GM21786 (cell line): ENCODE data around the gene XKR3.
"Not testable (repeated sequence)": the region's sequence is repeated elsewhere in the genome, so short reads cannot be mapped to it uniquely, and the experiment has no call there.

ENCODE experiments used
- ATAC-seq: cut with Tn5 transposase; IDR thresholded peaks from one replicate; pipeline ENCODE4 v1.9.1; 2021; ENCODE audit not compliant: unreplicated experiment

XKR3 gene

GRCh38 chr22:16807109-16807508, 18.1 kb downstream of the XKR3 start:
- ATAC-seq: no peak

- ATAC-seq: no peak
These were observed 18.8 kb downstream of the XKR3 start for GRCh38 chr22:16806401-16806800.

- no peak for ATAC-seq
These were observed 20.3 kb downstream of the XKR3 start for GRCh38 chr22:16804882-16805281.

GRCh38 chr22:16803255-16803917, 21.8 kb downstream of the XKR3 start:
- no peak for ATAC-seq

GRCh38 chr22:16801571-16801970, 23.6 kb downstream of the XKR3 start:
- ATAC-seq: no peak

GRCh38 chr22:16801088-16801487, 24.1 kb downstream of the XKR3 start:
- no peak for ATAC-seq

GRCh38 chr22:16800358-16800757, 24.9 kb downstream of the XKR3 start:
- no peak for ATAC-seq

- not testable (repeated sequence) for ATAC-seq
These were observed 29.7 kb downstream of the XKR3 start for GRCh38 chr22:16795504-16795903.

- no peak for ATAC-seq
These were observed 31.4 kb downstream of the XKR3 start for GRCh38 chr22:16793831-16794230.

- ATAC-seq: no peak
These were observed 35.2 kb downstream of the XKR3 start for GRCh38 chr22:16789860-16790493.

GRCh38 chr22:16783930-16784354, 41.3 kb downstream of the XKR3 start:
- ATAC-seq: no peak

- ATAC-seq: no peak
These were observed 41.8 kb downstream of the XKR3 start for GRCh38 chr22:16783453-16783852.

- no peak for ATAC-seq
These were observed 43.4 kb downstream of the XKR3 start for GRCh38 chr22:16781764-16782329.

GRCh38 chr22:16781074-16781763, 44.0 kb downstream of the XKR3 start:
- no peak for ATAC-seq

GRCh38 chr22:16777284-16777924, 47.8 kb downstream of the XKR3 start:
- no peak for ATAC-seq

GRCh38 chr22:16776080-16776479, 49.1 kb downstream of the XKR3 start:
- ATAC-seq: no peak

GRCh38 chr22:16774911-16775500, 50.2 kb downstream of the XKR3 start:
- no peak for ATAC-seq

GRCh38 chr22:16771569-16771968, 53.6 kb downstream of the XKR3 start:
- ATAC-seq: not testable (repeated sequence)

GRCh38 chr22:16767927-16768326, 57.3 kb downstream of the XKR3 start:
- ATAC-seq: not testable (repeated sequence)

GRCh38 chr22:16762224-16762623, 63.0 kb downstream of the XKR3 start:
- not testable (repeated sequence) for ATAC-seq

- not testable (repeated sequence) for ATAC-seq
These were observed 64.8 kb downstream of the XKR3 start for GRCh38 chr22:16760416-16760815.
